ENCODE data around the gene AFF3. TPM values are rescaled to one million over a fixed set of nuclear protein-coding genes. Genes with fewer than 3 reads are reported as not detected.

Gene AFF3
- total and polyA plus RNA-seq, 8 donors = 1.4 to 78.8 (median 14.7) TPM

DNA sequence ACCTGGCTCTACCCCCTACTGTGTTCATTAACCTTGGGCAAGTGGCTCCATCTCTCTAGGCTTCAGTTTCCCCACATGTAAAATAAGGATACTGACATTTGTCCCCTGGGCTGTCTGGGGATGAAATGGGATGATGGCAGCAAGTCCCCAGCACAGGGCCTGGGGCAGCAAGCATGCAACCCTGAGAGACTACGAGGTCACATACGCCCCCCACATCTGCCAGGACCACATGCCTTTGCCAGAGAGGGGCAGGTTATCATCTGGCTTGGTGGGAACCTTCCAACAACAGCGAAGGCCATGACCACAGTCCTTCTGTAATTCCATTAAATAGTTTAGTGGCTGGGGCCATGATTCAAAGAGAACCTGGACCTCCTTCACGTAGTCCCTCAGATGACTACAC, 506.7 kb downstream of the AFF3 start:
- intact Hi-C loops (cut with DNase I; ENCODE audit: low total_unique reads) = no loop called here
- Histone ChIP-seq H3K9me3 (no peaks in the 10 kb centered on the region), H3K4me1 (peaks cover 0 to 10% (median 5%) of the 10 kb centered on the region in 4 donors), H3K36me3 (no peaks in the 10 kb centered on the region), H3K27ac (no peak overlapping the region), H3K27me3 (no peaks in the 10 kb centered on the region), H3K4me3 (no peak overlapping the region)
- no peak for TF ChIP-seq CTCF (IDR thresholded peaks at IDR 0.05)
- no peak for TF ChIP-seq POLR2AphosphoS5 (IDR thresholded peaks at IDR 0.05)
- TF ChIP-seq EP300 (IDR thresholded peaks at IDR 0.05) = no peak
- no peak for TF ChIP-seq POLR2A (IDR thresholded peaks at IDR 0.05)
- 77 to 98% (median 92%) methylated on average over 4 of the region's 4 CpGs for WGBS, 5 donors
- DNase-seq = no peak

DNA sequence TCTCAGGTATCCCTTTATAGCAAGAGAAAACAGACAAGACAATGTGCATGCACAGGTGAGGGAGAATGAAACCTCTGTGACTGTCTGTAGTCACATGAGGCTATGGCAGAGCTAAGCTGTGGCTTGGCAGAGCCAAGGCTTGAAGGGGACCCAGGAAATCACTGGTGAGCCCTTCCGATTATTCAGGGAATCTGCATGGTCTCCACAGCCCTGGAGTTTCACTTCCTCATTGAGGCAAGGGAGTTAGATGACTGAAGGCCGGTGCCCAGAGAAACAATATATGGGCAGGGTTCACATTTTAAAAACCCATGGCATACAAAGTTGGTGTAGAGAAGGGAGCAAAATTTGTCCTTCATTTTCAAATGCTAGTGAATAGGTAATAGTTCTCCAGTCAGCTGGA, 508.2 kb downstream of the AFF3 start:
- intact Hi-C loops (cut with DNase I; ENCODE audit: low total_unique reads) = no loop called here
- Histone ChIP-seq H3K4me3 (no peak overlapping the region), H3K36me3 (no peaks in the 10 kb centered on the region), H3K9me3 (no peaks in the 10 kb centered on the region), H3K27me3 (no peaks in the 10 kb centered on the region), H3K4me1 (peaks cover 0 to 10% (median 3%) of the 10 kb centered on the region in 4 donors), H3K27ac (no peak overlapping the region)
- no peak for DNase-seq
- TF ChIP-seq CTCF (IDR thresholded peaks at IDR 0.05) (no peak), POLR2A (IDR thresholded peaks at IDR 0.05) (no peak), EP300 (IDR thresholded peaks at IDR 0.05) (no peak), POLR2AphosphoS5 (IDR thresholded peaks at IDR 0.05) (no peak)
- WGBS, 5 donors = 88 to 100% (median 97%) methylated on average over 2 of the region's 2 CpGs

GRCh38 chr2:99631700-99632099, 510.7 kb downstream of the AFF3 start:
- peaks cover 0 to 6% (median 1%) of the 10 kb centered on the region in 4 donors for H3K4me1 ChIP-seq
- no peak for DNase-seq
- WGBS, 5 donors = 88 to 96% (median 94%) methylated on average over 3 of the region's 3 CpGs
- no peaks in the 10 kb centered on the region for H3K36me3 ChIP-seq
- intact Hi-C loops (cut with DNase I; ENCODE audit: low total_unique reads) = no loop called here
- H3K4me3 ChIP-seq = no peak overlapping the region
- H3K27ac ChIP-seq = no peak overlapping the region
- H3K9me3 ChIP-seq = no peaks in the 10 kb centered on the region
- no peaks in the 10 kb centered on the region for H3K27me3 ChIP-seq
- no peak for TF ChIP-seq EP300 (IDR thresholded peaks at IDR 0.05)
- TF ChIP-seq CTCF (IDR thresholded peaks at IDR 0.05) = no peak
- no peak for TF ChIP-seq POLR2AphosphoS5 (IDR thresholded peaks at IDR 0.05)
- TF ChIP-seq POLR2A (IDR thresholded peaks at IDR 0.05) = no peak

GRCh38 chr2:99629320-99629719, 513.1 kb downstream of the AFF3 start:
- intact Hi-C loops (cut with DNase I; ENCODE audit: low total_unique reads) = no loop called here
- WGBS, 5 donors = 87 to 94% (median 90%) methylated on average over 5 of the region's 5 CpGs
- no peak for TF ChIP-seq CTCF (IDR thresholded peaks at IDR 0.05)
- no peak for TF ChIP-seq POLR2AphosphoS5 (IDR thresholded peaks at IDR 0.05)
- no peak for TF ChIP-seq EP300 (IDR thresholded peaks at IDR 0.05)
- no peak for TF ChIP-seq POLR2A (IDR thresholded peaks at IDR 0.05)
- Histone ChIP-seq H3K27ac (no peak overlapping the region), H3K4me1 (peaks cover 0 to 8% (median 0%) of the 10 kb centered on the region in 4 donors), H3K36me3 (no peaks in the 10 kb centered on the region), H3K9me3 (no peaks in the 10 kb centered on the region), H3K27me3 (no peaks in the 10 kb centered on the region), H3K4me3 (no peak overlapping the region)
- DNase-seq = no peak

Measured in stomach (tissue), 9 donors.